GM12878 (cell line): ENCODE data around the gene HOOK1. TPM values are rescaled to one million over a fixed set of nuclear protein-coding genes. Genes with fewer than 3 reads are reported as not detected.

Experiments used
- BMI1 ChIP-seq: fragments of 450-650 bp; IDR thresholded peaks from 2 replicates; pipeline ENCODE4 v1.6.1; 2016; ENCODE audit warnings: mild to moderate bottlenecking, moderate library complexity, borderline replicate concordance
- ELK1 ChIP-seq: IDR thresholded peaks from 2 replicates; pipeline ENCODE4 v1.6.1; 2012; ENCODE audit warnings: low read depth, low read length, improper control_type of control experiment
- FOS ChIP-seq: IDR thresholded peaks from 3 replicates; pipeline ENCODE4 v1.6.1; 2011; ENCODE audit warnings: borderline replicate concordance; ENCODE audit not compliant: insufficient read length; ENCODE audit errors: extremely low read depth
- MTA3 ChIP-seq: IDR thresholded peaks from 2 replicates; pipeline ENCODE4 v1.6.1; 2012; ENCODE audit warnings: low read length, inconsistent platforms, borderline replicate concordance
- PAX5 ChIP-seq: IDR thresholded peaks from 2 replicates; pipeline ENCODE4 v1.6.1; 2011; ENCODE audit warnings: low read depth, low read length, borderline replicate concordance
- SUPT20H ChIP-seq: IDR thresholded peaks from 2 replicates; pipeline ENCODE4 v1.6.1; 2011; ENCODE audit warnings: low read depth, mild to moderate bottlenecking, low read length, moderate library complexity, borderline replicate concordance; ENCODE audit not compliant: control insufficient read depth
- WRNIP1 ChIP-seq: IDR thresholded peaks from 2 replicates; pipeline ENCODE4 v1.6.1; 2011; ENCODE audit warnings: low read depth, low read length, improper control_type of control experiment, borderline replicate concordance
- polyA plus RNA-seq, 11 experiments: library from polyadenylated mRNA; depleted of rRNA in 4 of 11; unstranded in 6 of 11; stranded (reverse) in 5 of 11; fragments of >200 nt; fragmentation: Nextera tagmentation in 4 of 11; fragmentation: Illumina TruSeq in 1 of 11; extraction: Ambion mirVana in 4 of 11; extraction: Trizol in 1 of 11; gene quantifications; 1 replicate in 1 of 11; 2 replicates in 10 of 11; pipeline versions ENCODE4 v1.2.1 to v1.2.3, GENCODE V29; 2011 to 2016; ENCODE audit warnings: inconsistent platforms in 2 of 11, missing spikeins in 2 of 11, low read depth in 1 of 11
- total RNA-seq, 4 experiments: library from RNA; depleted of rRNA in 3 of 4; stranded (reverse); fragments of >200 nt in 3 of 4; fragmentation: Illumina TruSeq in 1 of 4; extraction: Trizol in 1 of 4; gene quantifications; 2 replicates each; pipeline versions ENCODE4 v1.2.1 to v1.2.3, GENCODE V29; 2013 to 2021
- TF ChIP-seq, protein P1 (sequence below): IDR thresholded peaks from 2 replicates; pipeline ENCODE4 v1.6.1; 2012; ENCODE audit warnings: mild to moderate bottlenecking, low read depth, low read length

The HOOK1 gene
- total and polyA plus RNA-seq, 10 of the 15 experiments (the other 5 are each of a cell fraction or from before 2014, with no cell fraction given) = 1.4 to 15.4 (median 3.7) TPM

- TF ChIP-seq, protein P1, sequence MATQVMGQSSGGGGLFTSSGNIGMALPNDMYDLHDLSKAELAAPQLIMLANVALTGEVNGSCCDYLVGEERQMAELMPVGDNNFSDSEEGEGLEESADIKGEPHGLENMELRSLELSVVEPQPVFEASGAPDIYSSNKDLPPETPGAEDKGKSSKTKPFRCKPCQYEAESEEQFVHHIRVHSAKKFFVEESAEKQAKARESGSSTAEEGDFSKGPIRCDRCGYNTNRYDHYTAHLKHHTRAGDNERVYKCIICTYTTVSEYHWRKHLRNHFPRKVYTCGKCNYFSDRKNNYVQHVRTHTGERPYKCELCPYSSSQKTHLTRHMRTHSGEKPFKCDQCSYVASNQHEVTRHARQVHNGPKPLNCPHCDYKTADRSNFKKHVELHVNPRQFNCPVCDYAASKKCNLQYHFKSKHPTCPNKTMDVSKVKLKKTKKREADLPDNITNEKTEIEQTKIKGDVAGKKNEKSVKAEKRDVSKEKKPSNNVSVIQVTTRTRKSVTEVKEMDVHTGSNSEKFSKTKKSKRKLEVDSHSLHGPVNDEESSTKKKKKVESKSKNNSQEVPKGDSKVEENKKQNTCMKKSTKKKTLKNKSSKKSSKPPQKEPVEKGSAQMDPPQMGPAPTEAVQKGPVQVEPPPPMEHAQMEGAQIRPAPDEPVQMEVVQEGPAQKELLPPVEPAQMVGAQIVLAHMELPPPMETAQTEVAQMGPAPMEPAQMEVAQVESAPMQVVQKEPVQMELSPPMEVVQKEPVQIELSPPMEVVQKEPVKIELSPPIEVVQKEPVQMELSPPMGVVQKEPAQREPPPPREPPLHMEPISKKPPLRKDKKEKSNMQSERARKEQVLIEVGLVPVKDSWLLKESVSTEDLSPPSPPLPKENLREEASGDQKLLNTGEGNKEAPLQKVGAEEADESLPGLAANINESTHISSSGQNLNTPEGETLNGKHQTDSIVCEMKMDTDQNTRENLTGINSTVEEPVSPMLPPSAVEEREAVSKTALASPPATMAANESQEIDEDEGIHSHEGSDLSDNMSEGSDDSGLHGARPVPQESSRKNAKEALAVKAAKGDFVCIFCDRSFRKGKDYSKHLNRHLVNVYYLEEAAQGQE = no peak
- TF ChIP-seq FOS (no peak), PAX5 (no peak), WRNIP1 (no peak), SUPT20H (no peak), BMI1 (no peak), MTA3 (no peak), ELK1 (no peak)
Observed at GRCh38 chr1:59831529-59831928, 16.8 kb downstream of the HOOK1 start (continued).
